Measurements from ENCODE around the gene MEX3B.
A peak's percentile ranks its signal among the peaks of the same experiment; 100 is the strongest.

The MEX3B gene

DNA sequence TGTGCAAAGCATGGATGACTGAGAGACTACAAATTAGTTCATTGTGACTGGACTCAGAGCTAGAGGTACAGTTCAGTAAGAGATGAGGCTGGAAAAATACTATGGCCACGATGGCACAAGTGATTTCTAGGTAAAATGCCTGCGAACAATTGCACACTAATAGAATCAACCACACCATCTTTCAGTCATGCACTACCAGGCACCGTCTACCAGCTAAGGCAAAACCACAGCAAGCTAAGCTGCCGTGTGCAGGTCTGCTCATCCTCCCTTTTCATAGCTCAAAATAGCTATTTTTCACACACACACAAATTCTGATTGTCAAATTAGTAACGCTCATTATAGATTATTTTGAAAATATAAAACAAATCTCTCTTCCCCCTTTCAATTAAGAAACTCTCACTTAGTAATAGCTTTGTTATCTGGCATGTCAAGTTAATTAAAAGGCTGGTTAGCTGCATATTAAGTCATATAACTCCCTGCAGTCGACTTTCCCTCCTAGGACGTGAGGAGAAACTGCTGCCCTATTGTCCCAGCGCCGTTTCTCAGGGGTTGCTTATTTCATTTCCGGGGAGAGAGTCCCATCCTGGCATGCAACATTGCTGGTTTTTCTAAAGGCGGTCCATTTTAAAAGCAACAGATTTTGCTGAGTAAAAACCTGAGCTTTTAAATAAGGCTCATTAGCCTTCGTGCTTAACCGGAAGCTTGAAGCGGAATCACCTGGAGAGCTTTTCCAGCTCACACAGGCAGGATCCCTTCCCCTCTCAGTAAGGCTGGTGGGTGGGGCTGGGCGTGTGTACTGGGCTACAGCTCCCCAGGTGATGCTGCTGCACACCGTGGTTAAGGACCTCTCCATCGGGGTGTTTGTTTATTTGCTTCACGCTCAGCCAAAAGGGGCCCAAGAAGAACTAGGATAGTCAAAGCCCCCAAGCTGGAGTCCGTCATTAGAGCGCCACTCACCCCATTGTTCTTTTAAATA, 16.9 kb upstream of the MEX3B start:
- FAIRE-seq (no peak), DNase-seq (ENCODE audit: insufficient read length, low spot score) (no peak)
- no peak for TF ChIP-seq POLR2A (IDR thresholded peaks at IDR 0.05; ENCODE audit: low read depth, low read length)

DNA sequence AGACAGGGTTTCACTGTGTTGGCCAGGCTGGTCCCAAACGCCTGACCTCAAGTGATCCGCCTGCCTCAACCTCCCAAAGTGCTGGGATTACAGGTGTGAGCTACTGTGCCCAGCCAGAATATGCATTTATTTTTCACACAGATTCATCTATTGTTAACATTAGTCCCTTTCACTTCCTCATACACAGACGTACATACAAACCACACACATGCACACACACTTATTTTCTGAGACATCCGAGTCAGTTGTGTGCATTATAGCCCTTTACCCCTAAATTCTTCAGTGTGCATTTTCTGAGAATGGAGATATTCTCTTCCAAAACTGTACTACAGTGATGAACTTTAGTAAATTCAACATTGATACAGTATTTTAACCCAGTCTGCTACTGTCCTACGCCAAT, 15.0 kb upstream of the MEX3B start:
- no peak for DNase-seq (ENCODE audit: insufficient read length, low spot score)
- FAIRE-seq: no peak
- no peak for TF ChIP-seq POLR2A (IDR thresholded peaks at IDR 0.05; ENCODE audit: low read depth, low read length)

DNA sequence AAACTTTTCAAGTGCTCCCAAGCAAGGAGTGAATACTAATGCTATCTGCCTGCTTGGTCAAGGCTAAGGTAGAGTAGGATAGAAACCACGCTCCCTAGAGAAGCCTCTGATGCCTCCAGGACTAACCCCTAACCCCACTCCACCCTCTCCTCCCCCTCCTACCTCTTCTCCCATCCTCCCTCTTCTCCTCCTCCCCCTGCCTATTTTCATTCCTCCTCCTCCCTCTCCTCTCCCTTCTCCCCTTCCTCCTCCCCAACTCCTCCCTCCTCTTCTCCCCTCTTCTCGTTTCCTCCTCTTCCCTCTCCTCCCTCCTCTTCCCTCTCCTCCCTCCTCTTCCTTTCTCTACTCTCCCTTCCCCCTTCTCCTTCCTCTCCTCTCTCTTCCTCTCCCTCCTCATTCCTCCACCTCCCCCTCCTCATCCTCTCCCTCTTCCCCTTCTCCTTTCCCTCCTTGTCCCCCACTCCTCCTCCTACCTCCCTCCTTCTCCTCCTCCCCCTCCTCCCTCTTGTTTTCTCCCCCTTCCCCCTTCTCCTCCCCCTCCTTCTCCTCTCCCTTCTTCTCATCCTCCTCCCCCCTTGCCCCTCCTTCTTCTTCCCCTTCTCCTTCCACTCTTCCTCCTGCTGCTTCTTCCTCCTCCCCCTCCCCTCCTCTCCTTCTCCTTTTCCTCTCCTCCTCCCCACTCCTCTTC, 12.8 kb upstream of the MEX3B start:
- no peak for TF ChIP-seq POLR2A (IDR thresholded peaks at IDR 0.05; ENCODE audit: low read depth, low read length)
- no peak for FAIRE-seq
- DNase-seq (ENCODE audit: insufficient read length, low spot score): no peak

DNA sequence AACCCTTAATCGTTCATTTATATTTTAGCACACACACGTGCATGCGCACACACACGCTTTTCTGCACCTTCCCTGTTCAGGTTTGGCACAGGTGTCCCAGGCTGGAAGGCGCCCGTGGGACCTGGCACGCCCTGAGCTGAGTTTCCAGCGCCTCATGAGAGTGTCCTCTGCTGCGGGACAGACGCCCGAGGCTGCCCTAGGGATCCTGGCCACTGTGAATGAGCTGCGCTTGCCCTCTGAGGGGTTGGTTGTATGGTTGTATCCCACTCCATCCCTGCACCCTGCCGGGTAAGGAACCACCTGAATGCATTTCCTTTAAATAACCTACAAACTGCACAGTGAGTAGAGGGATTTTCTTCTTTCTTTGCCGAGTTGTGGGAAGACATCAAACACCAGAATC, 12.2 kb upstream of the MEX3B start:
- DNase-seq (ENCODE audit: insufficient read length, low spot score): no peak

DNA sequence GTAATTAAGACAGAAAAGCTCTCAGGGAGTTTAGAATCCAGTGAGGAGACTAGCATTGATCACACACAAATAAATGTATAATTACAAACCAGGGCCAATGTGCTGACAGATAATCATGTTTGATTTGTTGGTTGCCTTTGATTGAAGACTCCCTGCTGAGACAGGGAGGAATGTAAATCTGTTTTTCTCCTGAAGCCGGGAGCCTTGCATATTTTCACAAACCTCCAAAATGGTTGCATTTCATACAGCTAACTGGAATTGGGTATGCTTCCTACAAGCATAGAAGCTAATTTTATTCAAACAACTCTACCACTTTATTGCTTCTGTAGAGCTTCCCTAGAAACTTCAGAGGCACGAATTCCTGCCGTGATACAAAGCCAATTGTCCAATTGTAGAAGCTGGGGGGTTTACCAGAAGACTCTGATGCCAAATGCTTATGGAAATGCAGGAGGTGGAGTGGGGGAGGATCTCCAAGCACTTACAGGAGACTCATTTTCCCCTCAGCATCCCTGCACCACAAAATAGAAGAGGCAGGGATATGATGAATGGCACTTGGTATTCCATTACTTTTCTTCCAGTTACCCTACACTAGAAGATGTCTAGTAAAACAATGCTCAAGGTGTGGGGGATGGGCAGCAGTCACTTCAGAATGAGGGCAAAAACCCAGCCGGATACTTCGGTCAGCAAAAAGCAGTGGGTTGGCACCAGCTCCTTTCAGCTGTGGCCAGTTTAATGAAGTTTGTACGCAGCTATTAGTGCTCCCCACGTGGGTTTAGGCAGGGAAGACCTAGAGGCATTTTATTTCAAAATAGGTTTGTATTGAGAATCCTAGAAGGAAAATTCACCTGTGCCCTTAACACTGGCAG, 11.4 kb upstream of the MEX3B start:
- DNase-seq (ENCODE audit: insufficient read length, low spot score): no peak
- no peak for FAIRE-seq
- no peak for TF ChIP-seq POLR2A (IDR thresholded peaks at IDR 0.05; ENCODE audit: low read depth, low read length)

More for the DNA sequence above, 12.2 kb upstream of the MEX3B start:
- TF ChIP-seq POLR2A (IDR thresholded peaks at IDR 0.05; ENCODE audit: low read depth, low read length): no peak
- FAIRE-seq: no peak

DNA sequence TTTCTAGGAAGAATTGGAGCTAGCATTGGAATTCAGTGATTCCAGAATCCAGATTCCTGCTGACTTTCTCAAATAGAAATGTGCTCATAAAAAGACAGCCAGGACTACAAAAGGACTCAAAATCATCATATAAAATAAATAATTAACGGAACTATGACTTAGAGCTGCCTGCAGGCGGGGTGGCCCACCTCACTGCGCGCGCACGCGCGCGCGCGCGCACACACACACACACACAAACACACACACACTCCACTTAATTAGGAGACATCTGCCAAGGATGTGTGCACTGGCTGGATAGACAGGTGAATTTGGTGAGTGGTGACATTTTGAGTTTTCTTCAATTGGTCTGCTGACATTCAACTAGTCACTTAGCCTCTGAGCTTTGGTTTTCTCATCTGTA, 6.9 kb upstream of the MEX3B start:
- DNase-seq (ENCODE audit: insufficient read length, low spot score): no peak
- TF ChIP-seq POLR2A (IDR thresholded peaks at IDR 0.05; ENCODE audit: low read depth, low read length): no peak
- no peak for FAIRE-seq

DNA sequence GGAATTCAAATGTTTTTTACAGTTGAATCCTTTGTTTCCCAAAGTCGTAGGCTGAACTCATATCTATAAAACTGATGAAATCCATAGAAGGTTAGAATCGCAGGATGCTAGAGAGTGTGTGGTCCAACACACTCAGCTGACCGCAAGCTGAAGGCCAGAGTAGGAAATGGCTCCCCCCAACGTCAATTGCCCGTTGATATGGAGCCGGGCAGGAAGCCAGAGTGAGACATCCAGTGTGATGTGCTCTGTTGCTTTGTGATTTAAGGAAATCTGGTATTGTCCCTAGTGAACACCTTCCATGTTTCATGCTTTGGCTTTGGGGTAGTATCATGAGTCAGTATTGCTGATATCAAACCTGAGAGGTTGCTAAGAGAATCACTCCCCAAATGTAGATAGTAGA, 5.8 kb upstream of the MEX3B start:
- DNase-seq (ENCODE audit: insufficient read length, low spot score) (no peak), FAIRE-seq (no peak)
- no peak for TF ChIP-seq POLR2A (IDR thresholded peaks at IDR 0.05; ENCODE audit: low read depth, low read length)

DNA sequence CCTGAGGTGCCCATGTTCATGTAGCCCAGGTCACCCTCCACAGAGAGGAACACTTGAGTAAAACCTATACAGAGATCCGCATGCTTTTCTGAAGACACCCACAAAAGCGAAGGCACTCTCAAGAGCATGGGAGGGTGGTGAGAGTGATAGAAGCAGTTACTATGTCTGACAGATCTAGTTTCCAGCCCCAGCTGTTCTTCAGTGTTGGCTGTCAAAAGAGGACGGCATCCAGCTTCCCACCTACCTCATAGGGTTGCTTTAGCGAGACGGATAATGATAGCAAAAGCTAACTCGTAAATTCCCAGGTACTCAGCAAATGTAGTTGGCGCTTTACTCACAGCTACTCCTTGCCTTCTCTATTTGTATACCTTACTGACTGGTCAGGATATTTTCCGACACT, 3.0 kb upstream of the MEX3B start:
- DNase-seq (ENCODE audit: insufficient read length, low spot score) (no peak), FAIRE-seq (no peak)
- TF ChIP-seq POLR2A (IDR thresholded peaks at IDR 0.05; ENCODE audit: low read depth, low read length): no peak

DNA sequence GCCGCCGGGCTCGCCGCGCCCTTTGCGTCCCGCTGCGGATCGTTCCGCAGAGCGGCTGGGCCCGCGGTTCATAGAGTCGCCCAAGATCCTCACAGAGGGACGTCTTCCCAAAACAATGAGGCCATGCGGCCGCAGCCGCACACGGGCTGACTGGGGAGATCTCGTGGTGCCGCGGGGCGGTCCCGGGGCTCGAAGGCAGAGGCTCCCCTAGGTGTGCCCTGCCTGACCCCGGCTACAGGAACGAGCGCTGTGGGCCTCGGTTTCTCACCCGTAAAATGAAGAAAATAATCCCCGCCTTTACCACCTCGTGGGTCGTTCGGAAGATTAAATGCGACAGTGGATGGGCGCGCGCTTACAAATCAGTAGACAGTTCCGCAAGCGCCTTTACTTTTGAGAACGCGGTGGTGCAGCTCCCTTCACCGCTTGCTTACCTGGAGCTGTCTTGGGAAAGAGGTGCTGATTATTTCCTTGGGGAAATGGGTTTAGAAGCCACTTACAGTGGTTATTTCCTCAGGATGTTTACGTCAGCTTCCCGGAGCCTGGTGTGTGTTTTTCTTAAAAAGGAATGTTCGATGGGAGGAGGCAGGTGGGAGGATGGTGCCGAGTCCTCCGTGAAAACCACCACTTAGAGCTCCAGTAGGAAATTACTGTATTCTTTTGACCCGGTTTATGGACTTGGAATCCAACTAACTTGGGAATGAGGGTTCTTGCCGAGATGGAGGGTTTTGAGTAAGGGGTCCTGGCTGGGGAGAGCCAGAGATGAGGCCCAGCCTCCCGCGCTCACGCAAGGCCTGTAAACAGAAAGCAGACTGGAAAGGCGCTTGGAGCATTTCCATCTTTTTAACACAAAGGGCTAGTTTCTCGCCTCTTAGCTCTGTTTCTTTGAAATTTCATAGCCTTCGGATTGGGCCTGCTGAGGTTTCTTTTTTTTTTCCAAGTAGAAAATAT, 1.9 kb upstream of the MEX3B start:
- FAIRE-seq (no peak), DNase-seq (ENCODE audit: insufficient read length, low spot score) (no peak)
- TF ChIP-seq POLR2A (IDR thresholded peaks at IDR 0.05; ENCODE audit: low read depth, low read length): no peak

DNA sequence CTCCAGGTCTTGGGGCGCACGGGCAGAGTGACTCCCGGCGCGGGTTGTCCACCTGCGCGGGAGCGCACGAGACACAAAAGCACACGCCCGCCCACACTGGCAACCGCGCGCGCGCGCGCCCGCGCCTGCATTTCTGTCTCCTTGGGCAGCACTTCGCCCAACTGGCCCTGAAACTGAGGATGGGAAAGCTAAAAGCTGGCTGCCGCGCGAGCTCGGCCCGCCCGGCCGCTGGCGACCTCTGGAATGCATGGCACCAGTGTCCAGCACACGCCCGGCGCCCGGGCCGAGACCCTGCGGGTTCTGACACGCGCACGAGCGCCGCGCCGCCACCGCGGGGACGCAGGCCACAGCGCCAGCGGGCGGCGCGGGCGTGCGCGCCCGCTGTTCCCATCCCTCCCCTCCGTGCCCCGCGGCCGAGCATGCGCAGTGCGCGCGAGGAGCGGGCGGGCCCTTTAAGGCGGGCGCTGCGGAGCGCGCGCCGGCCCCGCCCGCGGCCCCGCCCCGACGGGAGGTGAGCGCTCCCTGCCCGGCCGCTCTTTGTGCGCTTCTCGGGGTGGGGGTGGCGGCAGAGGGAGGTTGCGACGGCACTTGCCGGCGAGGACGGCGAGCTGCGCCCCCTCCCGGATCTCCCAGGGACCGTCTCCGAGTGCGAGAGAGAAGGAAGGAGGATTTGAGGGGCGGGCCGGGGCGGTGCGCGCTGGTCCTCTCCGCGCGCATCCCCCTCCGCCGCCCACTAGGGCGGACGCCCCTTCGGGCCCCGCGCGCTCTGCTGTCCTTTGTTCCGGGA, 1.0 kb upstream of the MEX3B start:
- FAIRE-seq (no peak), DNase-seq (ENCODE audit: insufficient read length, low spot score) (peak; percentile 83)
- peak; percentile 42 for TF ChIP-seq POLR2A (IDR thresholded peaks at IDR 0.05; ENCODE audit: low read depth, low read length)

DNA sequence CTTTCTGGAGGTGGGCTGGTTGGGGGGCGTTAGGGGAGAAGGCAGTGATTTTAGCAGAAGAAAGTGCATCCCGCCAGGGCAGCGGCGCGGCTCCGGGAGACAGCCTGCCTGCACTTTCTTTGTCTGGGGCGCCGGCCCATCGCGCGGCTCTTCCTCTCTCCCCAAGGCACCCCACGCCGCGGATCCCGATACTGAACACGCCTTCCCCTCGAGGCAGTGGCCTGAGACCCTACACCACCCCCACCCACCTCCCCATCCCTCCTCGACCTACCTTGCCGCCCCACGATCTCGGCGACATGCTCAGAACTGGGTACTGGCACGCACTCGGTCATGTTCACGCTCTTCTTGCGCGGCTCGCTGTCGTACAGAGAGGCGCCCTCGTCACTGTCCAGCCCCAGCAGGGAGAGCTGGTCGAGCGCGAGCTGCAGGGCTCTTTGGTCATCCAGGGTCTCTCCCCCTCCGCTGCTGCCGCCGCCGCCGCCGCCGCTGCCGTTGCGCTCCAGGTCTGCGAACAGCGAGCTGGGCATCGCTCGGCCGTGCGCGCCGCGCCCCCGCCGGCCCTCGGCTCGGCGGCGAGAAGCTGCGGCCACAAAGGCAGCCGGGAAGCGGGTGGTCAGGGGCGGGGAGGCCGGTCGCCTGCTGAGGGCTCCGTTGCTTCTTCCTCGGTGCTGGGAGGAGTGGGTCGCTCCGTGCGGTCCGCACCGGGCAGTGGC, 483 bp downstream of the MEX3B start:
- TF ChIP-seq POLR2A (IDR thresholded peaks at IDR 0.05; ENCODE audit: low read depth, low read length): no peak
- DNase-seq (ENCODE audit: insufficient read length, low spot score): peak; percentile 30
- FAIRE-seq: no peak

All from H54 (cell line).